ENCODE measurements around the gene IGFBP6.

DNA sequence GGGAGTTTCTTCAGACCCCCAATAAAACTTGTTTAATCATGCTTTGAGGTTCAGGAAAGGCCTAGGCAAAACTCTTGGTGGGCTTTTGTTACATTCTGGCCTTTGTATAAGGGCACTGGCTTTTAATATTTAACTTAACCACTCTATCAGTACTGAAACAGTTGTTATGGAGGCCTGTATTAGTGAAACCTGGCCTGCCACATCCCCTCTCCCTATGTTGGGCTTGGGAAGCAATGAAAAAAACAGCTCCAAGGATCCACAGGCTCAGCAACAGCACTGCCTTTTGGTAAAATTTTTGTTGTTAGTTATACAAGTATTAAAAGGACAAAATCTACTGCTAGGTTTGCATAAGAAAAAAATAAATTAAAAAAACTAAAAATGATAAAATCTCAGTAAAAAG lies 16.5 kb downstream of the IGFBP6 start:
- TF ChIP-seq, protein P1, sequence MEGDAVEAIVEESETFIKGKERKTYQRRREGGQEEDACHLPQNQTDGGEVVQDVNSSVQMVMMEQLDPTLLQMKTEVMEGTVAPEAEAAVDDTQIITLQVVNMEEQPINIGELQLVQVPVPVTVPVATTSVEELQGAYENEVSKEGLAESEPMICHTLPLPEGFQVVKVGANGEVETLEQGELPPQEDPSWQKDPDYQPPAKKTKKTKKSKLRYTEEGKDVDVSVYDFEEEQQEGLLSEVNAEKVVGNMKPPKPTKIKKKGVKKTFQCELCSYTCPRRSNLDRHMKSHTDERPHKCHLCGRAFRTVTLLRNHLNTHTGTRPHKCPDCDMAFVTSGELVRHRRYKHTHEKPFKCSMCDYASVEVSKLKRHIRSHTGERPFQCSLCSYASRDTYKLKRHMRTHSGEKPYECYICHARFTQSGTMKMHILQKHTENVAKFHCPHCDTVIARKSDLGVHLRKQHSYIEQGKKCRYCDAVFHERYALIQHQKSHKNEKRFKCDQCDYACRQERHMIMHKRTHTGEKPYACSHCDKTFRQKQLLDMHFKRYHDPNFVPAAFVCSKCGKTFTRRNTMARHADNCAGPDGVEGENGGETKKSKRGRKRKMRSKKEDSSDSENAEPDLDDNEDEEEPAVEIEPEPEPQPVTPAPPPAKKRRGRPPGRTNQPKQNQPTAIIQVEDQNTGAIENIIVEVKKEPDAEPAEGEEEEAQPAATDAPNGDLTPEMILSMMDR (IDR thresholded peaks at IDR 0.05) = no peak
- TF ChIP-seq EZH2 (IDR thresholded peaks at IDR 0.05; ENCODE audit: borderline replicate concordance, insufficient read depth, low read depth, low read length, poor library complexity, severe bottlenecking) = no peak

All from B cell (primary cell).